Endodermal cell (in vitro differentiated cells): Measurements from ENCODE around the gene BCAS2. TPM values are rescaled to one million over a fixed set of nuclear protein-coding genes. Genes with fewer than 3 reads are reported as not detected.

Experiments
- DNase-seq: peaks from one replicate; pipeline ENCODE4 v3.0.0-alpha.2; 2017
- H3K27ac ChIP-seq: 2 replicates; pipeline ENCODE4 v1.5.1; 2013; ENCODE audit warnings: mild to moderate bottlenecking, low read depth, low read length, moderate library complexity
- H3K27me3 ChIP-seq: 2 replicates; pipeline ENCODE4 v1.6.1; 2013; ENCODE audit warnings: mild to moderate bottlenecking, low read length, moderate library complexity; ENCODE audit not compliant: insufficient read depth, control insufficient read depth, poor library complexity, severe bottlenecking
- H3K36me3 ChIP-seq: 2 replicates; pipeline ENCODE4 v1.7.0; 2013; ENCODE audit warnings: mild to moderate bottlenecking, low read length, moderate library complexity; ENCODE audit not compliant: control insufficient read depth, insufficient read depth
- H3K4me1 ChIP-seq: one replicate; pipeline ENCODE4 v1.7.0; 2013; ENCODE audit warnings: low read length; ENCODE audit not compliant: control insufficient read depth, insufficient read depth
- H3K4me3 ChIP-seq: 2 replicates; pipeline ENCODE4 v1.5.1; 2013; ENCODE audit warnings: mild to moderate bottlenecking, low read length, moderate library complexity
- H3K9ac ChIP-seq: 2 replicates; pipeline ENCODE4 v1.6.1; 2013; ENCODE audit warnings: mild to moderate bottlenecking, low read length, moderate library complexity; ENCODE audit not compliant: poor library complexity, severe bottlenecking; ENCODE audit errors: extremely low read depth
- H3K9me3 ChIP-seq: 2 replicates; pipeline ENCODE4 v1.6.1; 2013; ENCODE audit warnings: mild to moderate bottlenecking, low read length, moderate library complexity; ENCODE audit not compliant: control insufficient read depth
- H3K27ac Mint-ChIP-seq: 2 replicates; pipeline ENCODE4 v1.8.0; 2020; ENCODE audit warnings: mixed read lengths
- H3K27me3 Mint-ChIP-seq: 2 replicates; pipeline ENCODE4 v1.8.0; 2021; ENCODE audit warnings: mild to moderate bottlenecking, mixed read lengths; ENCODE audit not compliant: insufficient read depth
- H3K36me3 Mint-ChIP-seq: 2 replicates; pipeline ENCODE4 v1.8.0; 2020; ENCODE audit warnings: low read depth, mixed read lengths
- H3K4me1 Mint-ChIP-seq: 2 replicates; pipeline ENCODE4 v1.8.0; 2020; ENCODE audit warnings: mixed read lengths
- H3K4me3 Mint-ChIP-seq: 2 replicates; pipeline ENCODE4 v1.8.0; 2020; ENCODE audit warnings: mild to moderate bottlenecking, moderate library complexity, mixed read lengths
- H3K9me3 Mint-ChIP-seq: 2 replicates; pipeline ENCODE4 v1.8.0; 2020; ENCODE audit warnings: mild to moderate bottlenecking, mixed read lengths
- CTCF ChIP-seq: fragments of 200-600 bp; sonication (generic); conservative IDR thresholded peaks from 2 replicates; pipeline ENCODE4 v1.5.0; 2021; ENCODE audit warnings: antibody characterized with exemption, mild to moderate bottlenecking
- WGBS, 2 experiments: methylation state at CpG; one replicate each; pipeline versions ENCODE4 v1.1.5 to v1.1.7; 2013; ENCODE audit warnings: missing lambda C conversion rate in 2 of 2, mixed read lengths in 1 of 2; ENCODE audit not compliant: insufficient coverage in 1 of 2, insufficient read length in 1 of 2; 5-methylcytosine and 5-hydroxymethylcytosine counted together
- total RNA-seq, 2 donors: library from RNA; stranded (reverse); fragmentation: NEBNext Ultra II Directional in 1 of 2; extraction: Animal tissue kit (Norgen Biotek cat#: 25700) in 1 of 2; gene quantifications; 2 replicates in 1 of 2; 3 replicates in 1 of 2; pipeline ENCODE4 v1.2.1, GENCODE V29; 2021

The BCAS2 gene
- total RNA-seq, 2 donors from 2014 or later: 56.8 to 56.9 TPM

- Histone ChIP-seq H3K9me3 (no peaks in the 10 kb centered on the region), H3K9ac (no peak overlapping the region), H3K4me3 (no peak overlapping the region), H3K36me3 (no peaks in the 10 kb centered on the region), H3K27ac (no peak overlapping the region), H3K4me1 (no peaks in the 10 kb centered on the region), H3K27me3 (no peaks in the 10 kb centered on the region)
- Mint-ChIP-seq H3K27ac (no peak overlapping the region), H3K4me1 (peaks cover 2% of the 10 kb centered on the region), H3K9me3 (no peaks in the 10 kb centered on the region), H3K4me3 (no peak overlapping the region), H3K36me3 (no peaks in the 10 kb centered on the region), H3K27me3 (peaks cover 2% of the 10 kb centered on the region)
- 94 to 100% methylated on average over 1 to 4 of the region's 4 CpGs for WGBS, 2 experiments
- no peak for DNase-seq
- TF ChIP-seq CTCF: no peak
Measured at GRCh38 chr1:114549137-114549536, 32.3 kb downstream of the BCAS2 start.

GRCh38 chr1:114547076-114547475 lies 34.3 kb downstream of the BCAS2 start:
- no peak overlapping the region for H3K4me3 Mint-ChIP-seq
- no peaks in the 10 kb centered on the region for H3K4me1 ChIP-seq
- H3K36me3 Mint-ChIP-seq: no peaks in the 10 kb centered on the region

GRCh38 chr1:114545796-114546195 lies 35.6 kb downstream of the BCAS2 start:
- no peak for TF ChIP-seq CTCF
- no peaks in the 10 kb centered on the region for H3K9me3 Mint-ChIP-seq
- WGBS, 2 experiments: 83 to 93% methylated on average over 1 of the region's 2 CpGs
- H3K27me3 ChIP-seq: no peaks in the 10 kb centered on the region
- no peak overlapping the region for H3K9ac ChIP-seq
- H3K36me3 ChIP-seq: no peaks in the 10 kb centered on the region
- H3K4me3 ChIP-seq: no peak overlapping the region
- no peak for DNase-seq
- H3K36me3 Mint-ChIP-seq: no peaks in the 10 kb centered on the region
- H3K4me1 Mint-ChIP-seq: no peaks in the 10 kb centered on the region
- H3K27me3 Mint-ChIP-seq: peaks cover 7% of the 10 kb centered on the region
- H3K27ac Mint-ChIP-seq: no peak overlapping the region
- H3K4me1 ChIP-seq: no peaks in the 10 kb centered on the region
- no peak overlapping the region for H3K4me3 Mint-ChIP-seq
- H3K27ac ChIP-seq: no peak overlapping the region
- H3K9me3 ChIP-seq: no peaks in the 10 kb centered on the region

More at GRCh38 chr1:114547076-114547475, 34.3 kb downstream of the BCAS2 start:
- no peak overlapping the region for H3K9ac ChIP-seq
- no peak overlapping the region for H3K4me3 ChIP-seq
- WGBS, 2 experiments: 80 to 91% methylated on average over 1 of the region's 1 CpG
- no peak for DNase-seq
- Mint-ChIP-seq H3K27ac (no peak overlapping the region), H3K27me3 (peaks cover 4% of the 10 kb centered on the region), H3K9me3 (no peaks in the 10 kb centered on the region), H3K4me1 (peaks cover 2% of the 10 kb centered on the region)
- no peaks in the 10 kb centered on the region for H3K36me3 ChIP-seq
- no peaks in the 10 kb centered on the region for H3K9me3 ChIP-seq
- H3K27ac ChIP-seq: no peak overlapping the region
- no peaks in the 10 kb centered on the region for H3K27me3 ChIP-seq
- no peak for TF ChIP-seq CTCF
